ENCODE results near the gene DDTL. TPM values are rescaled to one million over a fixed set of nuclear protein-coding genes. Genes with fewer than 3 reads are reported as not detected.

Gene DDTL
- total RNA-seq, 1 experiment from 2014 or later = not detected

GRCh38 chr22:24011735-24012068, 45.0 kb downstream of the DDTL start:
- H3K27ac ChIP-seq = no peak overlapping the region
- peaks cover 45% of the 10 kb centered on the region for H3K79me2 ChIP-seq (ENCODE audit: low read depth)
- H3K27me3 ChIP-seq (ENCODE audit: insufficient read depth, low read depth) = no peaks in the 10 kb centered on the region
- DNase-seq = peak in 1 of 2 experiments; percentile 39
- H3K4me2 ChIP-seq = peak overlapping the region; percentile 90
- intact Hi-C loops (cut with micrococcal nuclease; ENCODE audit: unreplicated experiment) = no loop called here
- TSS peak; percentile 82 for BruUV-seq (replicated peaks)
- no peaks in the 10 kb centered on the region; the same call in 1 of the 2 replicates for H3K36me3 ChIP-seq (ENCODE audit: low read depth)
- no peaks in the 10 kb centered on the region for H3K9me2 ChIP-seq (ENCODE audit: insufficient read depth)
- peak overlapping the region; percentile 100 for H2AFZ ChIP-seq
- H3K9me3 ChIP-seq (ENCODE audit: insufficient read depth, low read depth) = no peaks in the 10 kb centered on the region
- H3K4me3 ChIP-seq = peak overlapping the region; percentile 80
- CTCF ChIA-PET = no interaction called here
- no peak for TF ChIP-seq EZH2 (IDR thresholded peaks at IDR 0.05; ENCODE audit: low read depth)
- no peak for TF ChIP-seq CTCF (conservative IDR thresholded peaks at IDR 0.05)
- no peaks in the 10 kb centered on the region for H3F3A ChIP-seq (ENCODE audit: insufficient read depth, low read depth)
- H3K4me1 ChIP-seq (replicated peaks; ENCODE audit: insufficient read depth) = peaks cover 13% of the 10 kb centered on the region
- POLR2A ChIA-PET (ENCODE audit: unreplicated experiment) = interaction anchor here (0.6 to 0.7 kb wide), 2 partner anchors 10 kb away, joined by 5 to 9 read pairs; no protein-coding TSS in a partner anchor
- no peaks in the 10 kb centered on the region; the same call in 1 of the 2 replicates for H4K20me1 ChIP-seq (ENCODE audit: insufficient read depth)

GRCh38 chr22:24016156-24016555, 49.5 kb downstream of the DDTL start:
- BruUV-seq (replicated peaks) = no TSS peak
- H3K27me3 ChIP-seq (ENCODE audit: insufficient read depth, low read depth) = no peaks in the 10 kb centered on the region
- ChIA-PET CTCF (no interaction called here), POLR2A (ENCODE audit: unreplicated experiment) (no interaction called here)
- H3K79me2 ChIP-seq (ENCODE audit: low read depth) = peaks cover 60% of the 10 kb centered on the region
- no peaks in the 10 kb centered on the region; the same call in 1 of the 2 replicates for H3K36me3 ChIP-seq (ENCODE audit: low read depth)
- no peak for DNase-seq
- intact Hi-C loops (cut with micrococcal nuclease; ENCODE audit: unreplicated experiment) = no loop called here
- no peaks in the 10 kb centered on the region for H3K9me2 ChIP-seq (ENCODE audit: insufficient read depth)
- H4K20me1 ChIP-seq (ENCODE audit: insufficient read depth) = no peaks in the 10 kb centered on the region; the same call in 1 of the 2 replicates
- no peak overlapping the region for H3K4me3 ChIP-seq
- no peak overlapping the region for H3K27ac ChIP-seq
- H3F3A ChIP-seq (ENCODE audit: insufficient read depth, low read depth) = 0 out of 2 replicates have a peak, but pooled peaks cover 4% of the 10 kb centered on the region
- peaks cover 13% of the 10 kb centered on the region for H3K4me1 ChIP-seq (replicated peaks; ENCODE audit: insufficient read depth)
- H3K9me3 ChIP-seq (ENCODE audit: insufficient read depth, low read depth) = no peaks in the 10 kb centered on the region
- no peak overlapping the region for H2AFZ ChIP-seq
- no peak overlapping the region for H3K4me2 ChIP-seq
- no peak for TF ChIP-seq CTCF (conservative IDR thresholded peaks at IDR 0.05)
- TF ChIP-seq EZH2 (IDR thresholded peaks at IDR 0.05; ENCODE audit: low read depth) = no peak

- peaks cover 29% of the 10 kb centered on the region for H3K79me2 ChIP-seq (ENCODE audit: low read depth)
- no TSS peak for BruUV-seq (replicated peaks)
Observed at GRCh38 chr22:24021304-24021703, 54.6 kb downstream of the DDTL start.

More at GRCh38 chr22:24021304-24021703, 54.6 kb downstream of the DDTL start:
- DNase-seq = no peak
- no peaks in the 10 kb centered on the region for H3K4me1 ChIP-seq (replicated peaks; ENCODE audit: insufficient read depth)
- H2AFZ ChIP-seq = no peak overlapping the region
- H3K9me2 ChIP-seq (ENCODE audit: insufficient read depth) = no peaks in the 10 kb centered on the region
- no peaks in the 10 kb centered on the region for H3K27me3 ChIP-seq (ENCODE audit: insufficient read depth, low read depth)
- TF ChIP-seq CTCF (conservative IDR thresholded peaks at IDR 0.05) (no peak), EZH2 (IDR thresholded peaks at IDR 0.05; ENCODE audit: low read depth) (no peak)
- no peaks in the 10 kb centered on the region for H3K36me3 ChIP-seq (ENCODE audit: low read depth)
- no peak overlapping the region for H3K4me2 ChIP-seq
- ChIA-PET CTCF (no interaction called here), POLR2A (ENCODE audit: unreplicated experiment) (no interaction called here)
- H3K27ac ChIP-seq = no peak overlapping the region
- no peaks in the 10 kb centered on the region for H4K20me1 ChIP-seq (ENCODE audit: insufficient read depth)
- H3K9me3 ChIP-seq (ENCODE audit: insufficient read depth, low read depth) = no peaks in the 10 kb centered on the region
- H3K4me3 ChIP-seq = no peak overlapping the region
- intact Hi-C loops (cut with micrococcal nuclease; ENCODE audit: unreplicated experiment) = no loop called here
- H3F3A ChIP-seq (ENCODE audit: insufficient read depth, low read depth) = 0 out of 2 replicates have a peak, but pooled peaks cover 4% of the 10 kb centered on the region

Other genes with a start within 250 kb of the DDTL start
- gene ZNF70, start 215.8 kb upstream of the DDTL start, total RNA-seq (2021) = 2.8 and 2.9 TPM in 2 replicates
- gene VPREB3, start 212.5 kb upstream of the DDTL start, total RNA-seq (2021) = 0.90 and 1.1 TPM in 2 replicates
- gene C22orf15, start 203.9 kb upstream of the DDTL start, total RNA-seq (2021) = not detected in 2 replicates
- gene CHCHD10, start 198.9 kb upstream of the DDTL start, total RNA-seq (2021) = 37.0 and 43.5 TPM in 2 replicates
- gene MMP11, start 194.0 kb upstream of the DDTL start, total RNA-seq (2021) = 2.4 and 3.6 TPM in 2 replicates
- 61.7 and 80.2 TPM in 2 replicates for gene SMARCB1, start 179.9 kb upstream of the DDTL start, total RNA-seq (2021)
- gene DERL3, start 127.9 kb upstream of the DDTL start, total RNA-seq (2021) = 0.41 and 1.2 TPM in 2 replicates
- gene SLC2A11, start 109.0 kb upstream of the DDTL start, total RNA-seq (2021) = 24.0 and 26.9 TPM in 2 replicates
- 531 and 695 TPM in 2 replicates for gene MIF, start 72.5 kb upstream of the DDTL start, total RNA-seq (2021)
- gene GSTT2B, start 5.7 kb upstream of the DDTL start, total RNA-seq (2021) = 0.50 TPM in 1 of 2 replicates, not detected in the other
- 42.0 and 67.9 TPM in 2 replicates for gene DDT, start 7.6 kb downstream of the DDTL start, total RNA-seq (2021)
- gene GSTT2, start 13.2 kb downstream of the DDTL start, total RNA-seq (2021) = 0.79 TPM in 1 of 2 replicates, not detected in the other
- gene GSTT4, start 38.6 kb downstream of the DDTL start, total RNA-seq (2021) = not detected in 2 replicates
- gene CABIN1, start 44.4 kb downstream of the DDTL start, total RNA-seq (2021) = 39.0 and 39.3 TPM in 2 replicates
- 5.5 and 5.7 TPM in 2 replicates for gene SUSD2, start 214.6 kb downstream of the DDTL start, total RNA-seq (2021)

All from PC-9 (cell line).